SH-SY5Y (cell line): ENCODE measurements around the gene GPR179.

Source experiments
- GATA2 ChIP-seq: IDR thresholded peaks from 2 replicates; pipeline ENCODE4 v1.6.1; 2011; ENCODE audit warnings: mild to moderate bottlenecking, low read depth, low read length
- GATA3 ChIP-seq: IDR thresholded peaks from 2 replicates; pipeline ENCODE4 v1.6.1; 2011; ENCODE audit warnings: low read depth, mild to moderate bottlenecking, low read length, moderate library complexity

GPR179 gene

DNA sequence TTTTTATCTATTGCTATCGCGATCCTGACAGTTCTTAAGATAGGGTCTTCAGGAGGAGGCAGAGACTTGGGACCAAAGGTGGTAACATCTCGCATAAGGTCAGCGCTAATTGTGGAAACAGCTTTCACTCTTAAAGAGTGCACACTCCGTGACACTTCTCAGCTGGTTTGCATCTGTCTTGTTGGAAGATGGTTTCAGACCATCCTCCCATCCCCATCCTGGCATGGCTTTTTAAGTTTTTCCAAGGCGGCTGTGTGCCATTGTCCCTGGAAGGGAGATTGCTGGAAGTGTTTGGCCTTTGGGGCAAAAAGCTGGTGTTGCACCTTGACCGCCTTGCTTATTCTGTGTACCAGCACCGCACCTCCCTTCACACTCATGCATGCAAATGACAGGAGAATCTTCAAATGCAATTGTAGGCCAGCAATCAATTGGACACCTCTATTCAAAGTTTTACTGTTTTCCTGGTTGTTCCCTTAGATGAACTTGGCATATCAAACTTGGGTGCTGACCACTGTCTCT, 9.4 kb upstream of the GPR179 start:
- no peak for TF ChIP-seq GATA2
- no peak for TF ChIP-seq GATA3

DNA sequence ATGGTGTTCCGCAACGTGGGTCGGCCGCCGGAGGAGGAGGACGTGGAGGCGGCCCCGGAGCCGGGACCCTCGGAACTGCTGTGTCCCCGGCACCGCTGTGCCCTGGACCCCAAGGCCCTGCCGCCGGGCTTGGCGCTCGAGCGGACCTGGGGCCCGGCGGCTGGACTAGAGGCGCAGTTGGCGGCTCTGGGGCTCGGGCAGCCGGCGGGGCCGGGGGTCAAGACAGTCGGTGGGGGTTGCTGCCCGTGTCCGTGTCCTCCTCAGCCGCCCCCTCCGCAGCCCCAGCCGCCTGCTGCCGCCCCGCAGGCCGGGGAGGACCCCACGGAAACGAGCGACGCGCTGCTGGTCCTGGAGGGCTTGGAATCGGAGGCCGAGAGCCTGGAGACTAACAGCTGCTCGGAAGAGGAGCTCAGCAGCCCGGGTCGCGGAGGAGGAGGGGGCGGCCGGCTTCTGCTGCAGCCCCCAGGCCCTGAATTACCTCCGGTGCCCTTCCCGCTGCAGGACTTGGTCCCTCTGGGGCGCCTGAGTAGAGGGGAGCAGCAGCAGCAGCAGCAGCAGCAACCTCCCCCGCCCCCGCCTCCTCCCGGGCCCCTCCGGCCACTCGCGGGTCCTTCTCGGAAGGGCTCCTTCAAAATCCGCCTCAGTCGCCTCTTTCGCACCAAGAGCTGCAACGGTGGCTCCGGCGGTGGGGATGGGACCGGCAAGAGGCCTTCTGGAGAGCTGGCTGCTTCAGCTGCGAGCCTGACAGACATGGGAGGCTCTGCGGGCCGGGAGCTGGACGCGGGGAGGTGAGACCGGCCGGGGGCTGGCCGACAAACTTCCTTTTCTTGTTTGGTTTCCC, 8.7 kb upstream of the GPR179 start:
- TF ChIP-seq GATA3 (no peak), GATA2 (no peak)

DNA sequence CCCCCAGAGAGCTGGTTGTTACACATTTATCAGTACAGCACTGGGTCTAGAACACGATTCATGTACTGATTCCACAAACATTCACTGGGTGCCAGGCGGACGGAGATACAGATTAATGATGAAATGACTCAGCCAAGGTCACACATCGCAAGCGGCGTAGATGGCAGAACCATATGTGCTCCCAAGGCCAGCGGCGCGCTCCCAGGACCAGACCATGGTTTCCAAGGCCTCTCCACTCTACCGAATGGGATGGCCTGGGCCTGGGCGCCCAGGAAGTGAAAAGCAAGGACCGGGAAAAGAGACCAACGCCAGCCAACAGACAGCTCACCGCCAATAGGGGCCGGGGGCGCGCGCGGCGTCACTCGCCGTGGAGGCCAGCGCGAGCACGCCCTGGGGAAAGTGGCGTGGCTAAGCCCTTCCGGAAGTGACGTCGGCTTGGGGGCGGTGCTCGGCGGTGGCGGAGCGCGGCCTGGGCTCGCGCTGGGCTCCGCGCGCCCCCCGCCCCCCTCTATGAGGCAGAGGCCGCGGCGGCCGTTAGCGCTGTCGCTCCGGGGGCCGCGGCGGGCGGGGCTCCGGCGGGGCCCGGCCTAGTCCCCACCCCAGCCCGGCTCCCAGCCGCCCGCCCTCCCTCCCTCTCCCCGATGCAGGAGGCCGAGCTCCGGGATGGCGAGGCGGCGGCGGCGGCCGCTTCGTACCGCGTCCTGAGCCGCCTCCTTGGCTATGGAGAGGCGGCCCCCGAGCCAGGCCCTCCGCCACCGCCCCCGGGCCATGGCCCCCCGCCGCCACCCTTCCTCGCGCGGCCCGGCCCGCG, 7.9 kb upstream of the GPR179 start, which contains the start of gene SOCS7:
Gene SOCS7, plus strand, starts transcription at position 433 of the 811 bp plus-strand sequence. Its CDS starts 209 bp downstream, at position 642.
- TF ChIP-seq GATA2 (no peak), GATA3 (no peak)

DNA sequence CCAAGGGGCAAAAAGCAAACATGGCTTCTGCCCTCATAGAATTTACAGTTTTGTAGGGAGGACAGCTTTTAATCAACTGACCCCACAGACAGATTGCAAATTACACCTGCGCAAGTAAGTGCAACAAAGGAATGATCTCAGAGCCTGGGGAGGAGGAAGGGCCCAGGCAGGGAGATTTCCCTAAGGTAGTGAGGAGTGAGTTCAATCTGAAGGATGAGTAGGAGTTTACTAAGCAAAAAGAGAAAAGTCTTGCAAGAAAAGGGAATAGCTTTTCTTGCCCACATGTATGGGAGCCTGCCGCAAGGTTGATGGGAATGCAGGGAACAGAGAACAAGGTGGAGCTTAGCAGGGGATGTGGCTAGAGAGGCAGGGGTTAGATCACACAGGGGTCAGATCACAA, 6.3 kb upstream of the GPR179 start:
- TF ChIP-seq GATA2 (no peak), GATA3 (no peak)

DNA sequence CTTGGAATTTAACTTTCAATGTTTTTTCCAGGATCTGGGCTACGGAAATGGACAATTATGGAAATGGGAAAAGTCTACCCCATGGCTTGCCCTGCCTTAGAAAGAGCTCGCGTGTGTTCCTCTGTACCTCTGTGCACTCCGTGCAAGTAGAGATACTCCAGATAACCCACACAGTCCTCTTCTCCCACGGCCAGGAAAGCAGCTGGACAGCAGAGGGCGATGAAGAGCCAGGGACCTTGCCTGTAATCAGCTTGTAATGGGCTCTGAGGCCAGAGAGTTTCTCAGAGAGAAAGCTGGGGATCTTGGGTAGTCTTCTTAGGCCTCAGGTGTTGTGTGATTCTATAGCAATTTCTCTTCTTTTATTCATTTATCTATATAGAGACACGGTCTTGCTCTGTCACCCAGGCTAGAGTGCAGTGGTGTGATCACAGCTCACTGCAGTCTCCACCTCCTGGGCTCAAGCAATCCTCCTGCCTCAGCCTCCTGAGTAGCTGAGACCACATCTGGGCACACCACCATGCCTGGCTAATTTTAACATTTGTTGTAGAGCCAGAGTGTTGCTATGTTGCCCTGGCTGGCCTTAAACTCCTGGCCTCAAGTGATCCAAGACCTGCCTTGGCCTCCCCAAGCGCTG, 5.5 kb upstream of the GPR179 start:
- TF ChIP-seq GATA2, result peak; percentile 87
- no peak for TF ChIP-seq GATA3

DNA sequence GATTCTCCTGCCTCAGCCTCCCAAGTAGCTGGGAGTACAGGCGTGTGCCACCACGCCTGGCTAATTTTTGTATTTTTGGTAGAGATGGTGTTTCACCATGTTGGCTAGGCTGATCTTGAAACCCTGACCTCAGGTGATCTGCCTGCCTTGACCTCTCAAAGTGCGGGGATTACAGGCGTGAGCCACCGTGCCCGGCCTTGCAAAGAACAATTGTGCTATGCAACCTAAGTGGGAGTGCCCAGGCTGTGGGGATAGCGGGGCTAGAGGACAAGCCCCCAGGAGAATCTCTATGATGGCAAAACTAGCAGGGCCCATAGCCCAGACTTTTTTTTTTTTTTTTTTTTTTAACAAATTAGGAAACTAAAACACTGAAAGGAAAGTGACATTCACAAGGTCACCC, 2.0 kb upstream of the GPR179 start:
- TF ChIP-seq GATA3 (no peak), GATA2 (no peak)

DNA sequence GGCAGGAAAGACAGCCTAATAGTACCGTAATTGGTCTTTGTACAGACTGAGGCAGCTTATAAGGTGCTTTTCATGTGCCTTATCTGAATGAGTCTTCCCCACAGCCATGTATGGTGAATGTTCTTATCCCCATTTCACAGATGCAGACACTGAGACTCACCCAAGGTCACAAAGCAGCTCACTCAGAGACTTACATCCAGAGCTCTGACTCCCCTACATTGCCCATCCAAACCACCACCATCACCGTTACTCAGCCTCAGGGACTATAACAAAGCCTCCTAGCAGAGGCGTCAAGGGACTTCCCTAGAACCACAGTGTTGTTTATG, 627 bp upstream of the GPR179 start:
- no peak for TF ChIP-seq GATA3
- TF ChIP-seq GATA2, result no peak

DNA sequence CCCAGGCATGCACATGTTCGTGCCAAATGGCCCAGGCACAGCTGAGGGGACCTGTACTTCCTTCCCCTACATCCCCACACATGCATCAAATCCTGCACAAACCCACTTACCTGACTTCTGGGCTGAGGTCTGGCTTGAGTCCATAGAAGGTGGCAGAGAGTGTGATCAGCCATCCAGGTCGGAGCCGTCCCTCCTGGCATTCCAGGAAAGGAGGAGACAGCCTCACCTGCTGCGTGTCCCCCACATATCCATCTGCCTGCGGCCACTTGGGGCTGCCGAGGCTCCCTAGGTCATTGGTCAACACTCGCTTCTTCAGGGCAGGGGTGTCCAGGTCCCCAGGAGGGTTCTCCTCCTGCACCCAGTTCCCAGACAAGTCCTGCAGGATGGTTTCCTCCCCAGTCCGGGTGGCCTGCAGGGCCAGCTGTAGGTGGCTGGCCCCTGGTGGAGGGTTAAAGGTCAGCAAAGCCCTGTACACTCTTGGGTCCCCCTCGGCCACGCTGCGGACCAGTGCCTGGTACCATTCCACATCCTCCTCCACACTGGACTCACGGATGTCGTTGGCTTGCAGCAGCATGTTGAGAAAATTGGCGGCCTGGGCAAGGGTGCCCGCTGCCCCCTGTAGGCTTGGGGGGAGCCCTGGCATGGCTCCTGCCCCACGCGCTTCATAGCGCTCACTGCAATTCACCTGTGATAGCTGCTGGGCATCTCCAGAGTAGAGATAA, 709 bp downstream of the GPR179 start:
- TF ChIP-seq GATA3 (no peak), GATA2 (no peak)

DNA sequence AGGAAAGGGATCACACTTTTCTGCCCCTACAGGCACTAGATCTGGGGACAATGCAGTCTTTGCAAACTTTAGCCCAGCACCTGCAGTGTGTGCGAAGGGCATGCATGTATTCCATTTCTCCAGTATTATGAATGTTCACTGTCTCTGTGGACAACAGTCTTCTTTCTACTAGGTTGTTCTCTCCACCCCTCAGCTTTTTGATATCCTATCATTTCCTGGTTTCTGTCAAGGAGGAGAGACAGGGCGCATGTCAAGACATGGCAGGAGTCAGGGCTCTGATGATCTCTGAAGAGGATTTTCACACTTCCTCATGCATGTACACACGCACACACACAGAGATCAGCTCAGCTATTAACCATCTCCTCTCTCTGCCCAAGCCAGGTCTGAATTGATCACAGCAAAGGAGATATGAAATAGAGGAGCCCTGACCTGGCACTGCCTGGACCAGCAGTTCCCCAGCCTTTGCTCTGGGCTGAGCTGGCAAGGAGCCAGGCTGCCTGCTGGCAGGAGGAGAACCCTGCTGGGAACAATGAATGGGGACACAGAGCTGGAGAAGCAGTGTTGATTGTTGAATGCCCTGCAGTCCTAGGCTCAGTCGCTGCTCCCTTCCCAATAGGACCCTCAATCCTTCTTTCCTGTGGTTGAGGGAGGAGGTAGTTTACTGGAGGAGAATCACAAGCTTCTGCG, 2.6 kb downstream of the GPR179 start:
- TF ChIP-seq GATA3 (no peak), GATA2 (no peak)

DNA sequence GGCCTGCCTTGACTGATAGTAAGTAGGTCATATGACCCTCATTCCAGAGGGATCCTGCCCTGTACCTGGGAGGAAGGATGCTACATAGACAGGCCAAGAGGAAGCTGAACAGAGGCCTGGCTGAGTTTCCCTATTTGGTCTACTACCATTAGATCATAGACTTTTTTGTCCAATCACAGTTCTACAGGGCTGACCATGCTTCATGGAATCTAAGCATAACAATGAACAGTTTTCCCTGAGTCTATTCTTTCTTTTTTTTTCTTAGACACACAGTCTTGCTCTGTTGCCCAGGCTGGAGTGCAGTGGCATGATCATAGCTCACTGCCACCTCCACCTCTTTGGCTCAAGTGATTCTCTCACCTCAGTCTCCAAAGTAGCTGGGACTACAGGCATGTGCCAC, 3.9 kb downstream of the GPR179 start:
- TF ChIP-seq GATA2, result no peak
- no peak for TF ChIP-seq GATA3

DNA sequence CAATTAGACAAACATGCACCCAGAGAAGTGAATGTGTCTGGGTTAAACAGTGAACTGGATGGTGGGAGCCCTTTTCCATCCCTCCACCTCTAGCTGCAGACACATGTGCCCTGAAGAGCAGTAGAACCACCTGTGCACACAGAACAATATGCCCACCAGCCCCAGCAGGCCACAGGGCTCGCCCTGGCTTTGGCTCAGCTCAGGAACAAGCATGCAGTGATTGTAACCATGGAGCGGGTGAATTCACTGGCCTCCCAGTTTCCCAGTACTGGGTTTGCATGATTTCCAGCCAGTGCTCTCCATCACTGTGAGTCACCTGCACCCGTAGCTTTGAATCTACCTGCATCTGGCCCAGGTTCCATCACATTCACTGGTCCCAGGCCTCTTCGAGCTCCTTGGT, 5.2 kb downstream of the GPR179 start:
- TF ChIP-seq GATA2 (no peak), GATA3 (no peak)

DNA sequence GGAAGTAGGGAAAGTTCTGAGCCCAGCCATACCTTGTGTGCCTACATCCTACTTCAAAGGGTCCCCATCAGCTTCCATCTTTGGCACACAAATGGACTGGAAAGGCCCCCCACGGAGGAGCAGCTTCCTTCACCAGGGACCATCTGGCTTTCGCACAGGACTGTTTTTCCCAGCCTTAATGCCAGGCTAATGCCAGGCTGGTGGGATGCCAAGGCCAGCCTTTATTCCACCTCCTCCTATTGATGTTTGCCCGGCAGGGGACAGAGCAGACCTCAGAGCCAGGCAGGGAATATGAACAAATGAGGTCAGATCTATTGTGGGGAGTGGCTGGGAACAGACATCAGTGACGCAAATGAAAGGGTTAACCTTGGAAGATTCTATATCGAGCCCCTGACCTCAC, 5.7 kb downstream of the GPR179 start:
- TF ChIP-seq GATA3, result no peak
- no peak for TF ChIP-seq GATA2

DNA sequence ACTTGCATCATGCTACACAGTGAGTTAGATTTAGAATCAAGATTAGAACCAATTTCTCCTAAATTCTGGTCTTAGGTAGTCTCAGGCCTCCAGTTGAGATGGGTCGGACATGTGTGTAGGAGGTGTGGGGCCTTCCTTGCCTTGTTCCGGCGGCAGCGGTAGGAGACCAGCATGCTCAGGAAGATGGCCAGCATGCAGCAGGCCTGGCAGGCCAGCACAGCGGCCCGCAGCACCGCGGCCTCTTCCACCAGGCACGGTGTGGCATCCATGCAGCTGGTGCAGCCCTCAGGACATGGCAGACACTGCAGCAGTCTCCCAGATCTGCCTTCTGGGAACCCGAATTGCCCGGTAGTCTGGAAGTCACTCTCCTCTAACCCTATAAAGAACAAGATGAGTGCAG, 6.9 kb downstream of the GPR179 start:
- no peak for TF ChIP-seq GATA3
- TF ChIP-seq GATA2, result no peak
